ENCODE measurements around the gene CLIP4. TPM values are rescaled to one million over a fixed set of nuclear protein-coding genes. Genes with fewer than 3 reads are reported as not detected.
"Not testable (repeated sequence)": the region's sequence is repeated elsewhere in the genome, so short reads cannot be mapped to it uniquely, and the experiment has no call there.

Gene CLIP4
- total RNA-seq, 1 experiment from 2014 or later: 134 TPM

- Histone ChIP-seq H4K20me1 (ENCODE audit: insufficient read depth) (no peaks in the 10 kb centered on the region), H3K9me3 (ENCODE audit: insufficient read depth, low read depth) (no peaks in the 10 kb centered on the region), H3K4me3 (no peak overlapping the region), H3K4me2 (peak overlapping the region; percentile 44), H3K36me3 (ENCODE audit: low read depth) (no peaks in the 10 kb centered on the region), H3K27me3 (ENCODE audit: insufficient read depth, low read depth) (no peaks in the 10 kb centered on the region), H3K79me2 (ENCODE audit: low read depth) (no peaks in the 10 kb centered on the region), H3F3A (ENCODE audit: insufficient read depth, low read depth) (peaks cover 32% of the 10 kb centered on the region), H3K27ac (peak overlapping the region; percentile 97), H2AFZ (no peak overlapping the region; the same call in 1 of the 2 replicates), H3K4me1 (replicated peaks; ENCODE audit: insufficient read depth) (peaks cover 54% of the 10 kb centered on the region), H3K9me2 (ENCODE audit: insufficient read depth) (no peaks in the 10 kb centered on the region; the same call in 1 of the 2 replicates)
- ChIA-PET CTCF (interaction anchor here (0.7 to 0.8 kb wide), 2 partner anchors 10 to 1444 kb away, joined by 3 read pairs; partner anchors contain the start of gene SUPT7L), POLR2A (ENCODE audit: unreplicated experiment) (interaction anchor here (0.6 to 0.9 kb wide), 6 partner anchors 12 to 771 kb away, joined by 3 to 9 read pairs (median 4); no protein-coding TSS in a partner anchor)
- BruUV-seq (replicated peaks): no TSS peak
- TF ChIP-seq EZH2 (IDR thresholded peaks at IDR 0.05; ENCODE audit: low read depth) (no peak), CTCF (conservative IDR thresholded peaks at IDR 0.05) (no peak)
- DNase-seq: peak; percentile 52 to 83
- intact Hi-C loops (cut with micrococcal nuclease; ENCODE audit: unreplicated experiment): no loop called here
Measured at GRCh38 chr2:29106980-29107388, 8.2 kb upstream of the CLIP4 start.

DNA sequence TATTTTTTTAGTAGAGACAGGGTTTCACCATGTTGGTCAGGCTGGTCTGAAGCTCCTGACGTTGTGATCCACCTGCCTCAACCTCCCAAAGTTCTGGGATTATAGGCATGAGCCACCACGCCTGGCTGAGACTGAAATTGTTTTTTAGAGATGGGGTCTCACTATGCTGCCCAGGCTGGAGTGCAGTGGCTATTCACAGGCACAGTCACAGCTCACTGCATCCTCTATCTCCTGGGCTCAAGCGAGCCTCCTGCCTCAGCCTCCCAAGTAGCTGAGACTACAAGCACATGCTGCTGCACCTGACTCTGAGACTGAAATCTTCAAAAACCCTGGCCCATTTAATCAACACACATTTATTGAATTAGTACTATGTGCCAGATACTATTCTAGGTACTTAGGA lies 7.7 kb upstream of the CLIP4 start:
- H2AFZ ChIP-seq; H3K4me3 ChIP-seq; H3K27me3 ChIP-seq (ENCODE audit: insufficient read depth, low read depth); H3K9me2 ChIP-seq (ENCODE audit: insufficient read depth); H3K36me3 ChIP-seq (ENCODE audit: low read depth); H3K79me2 ChIP-seq (ENCODE audit: low read depth); H4K20me1 ChIP-seq (ENCODE audit: insufficient read depth); DNase-seq; intact Hi-C loops (cut with micrococcal nuclease; ENCODE audit: unreplicated experiment); H3K9me3 ChIP-seq (ENCODE audit: insufficient read depth, low read depth): not testable (repeated sequence)
- ChIA-PET CTCF (interaction anchor here (0.6 to 0.8 kb wide), 2 partner anchors 23 to 74 kb away, joined by 3 to 6 read pairs; no protein-coding TSS in a partner anchor), POLR2A (ENCODE audit: unreplicated experiment) (interaction anchor here (0.6 to 1.0 kb wide), 3 partner anchors 22 to 218 kb away, joined by 3 to 9 read pairs (median 5); no protein-coding TSS in a partner anchor)
- Histone ChIP-seq H3K27ac (peak overlapping the region; percentile 97), H3F3A (ENCODE audit: insufficient read depth, low read depth) (peaks cover 35% of the 10 kb centered on the region), H3K4me2 (peak overlapping the region; percentile 74), H3K4me1 (replicated peaks; ENCODE audit: insufficient read depth) (peaks cover 59% of the 10 kb centered on the region)
- BruUV-seq (replicated peaks): TSS peak; percentile 80

GRCh38 chr2:29108225-29108624 lies 7.0 kb upstream of the CLIP4 start:
- no peak for TF ChIP-seq EZH2 (IDR thresholded peaks at IDR 0.05; ENCODE audit: low read depth)
- TF ChIP-seq CTCF (conservative IDR thresholded peaks at IDR 0.05): no peak
- peak overlapping the region; percentile 12; the same call in 1 of the 2 replicates for H2AFZ ChIP-seq
- H3K9me2 ChIP-seq (ENCODE audit: insufficient read depth): no peaks in the 10 kb centered on the region; the same call in 1 of the 2 replicates
- intact Hi-C loops (cut with micrococcal nuclease; ENCODE audit: unreplicated experiment): loop anchor here (1.0 kb wide), 1 partner anchor 75 kb away; no protein-coding TSS in a partner anchor
- H3F3A ChIP-seq (ENCODE audit: insufficient read depth, low read depth): peaks cover 41% of the 10 kb centered on the region
- POLR2A ChIA-PET (ENCODE audit: unreplicated experiment): interaction anchor here (0.5 to 1.0 kb wide), 2 partner anchors 10 to 21 kb away, joined by 3 to 5 read pairs; no protein-coding TSS in a partner anchor
- peak overlapping the region; percentile 74 for H3K4me2 ChIP-seq
- H3K27me3 ChIP-seq (ENCODE audit: insufficient read depth, low read depth): no peaks in the 10 kb centered on the region
- CTCF ChIA-PET: interaction anchor here (0.8 kb wide), 1 partner anchor 22 kb away, joined by 6 read pairs; no protein-coding TSS in a partner anchor
- H3K36me3 ChIP-seq (ENCODE audit: low read depth): no peaks in the 10 kb centered on the region
- no TSS peak for BruUV-seq (replicated peaks)
- H3K4me1 ChIP-seq (replicated peaks; ENCODE audit: insufficient read depth): peaks cover 66% of the 10 kb centered on the region
- H3K9me3 ChIP-seq (ENCODE audit: insufficient read depth, low read depth): no peaks in the 10 kb centered on the region
- H3K27ac ChIP-seq: peak overlapping the region; percentile 97
- DNase-seq: peak; percentile 77 to 94
- peak overlapping the region; percentile 28; the same call in 1 of the 2 replicates for H3K4me3 ChIP-seq
- H3K79me2 ChIP-seq (ENCODE audit: low read depth): no peaks in the 10 kb centered on the region
- no peaks in the 10 kb centered on the region for H4K20me1 ChIP-seq (ENCODE audit: insufficient read depth)

Data from PC-9 (cell line).